Measurements from ENCODE around the gene SLC7A6. TPM values are rescaled to one million over a fixed set of nuclear protein-coding genes. Genes with fewer than 3 reads are reported as not detected.

SLC7A6 gene
- total RNA-seq, 4 donors from 2014 or later, result 20.6 to 145 (median 31.4) TPM

DNA sequence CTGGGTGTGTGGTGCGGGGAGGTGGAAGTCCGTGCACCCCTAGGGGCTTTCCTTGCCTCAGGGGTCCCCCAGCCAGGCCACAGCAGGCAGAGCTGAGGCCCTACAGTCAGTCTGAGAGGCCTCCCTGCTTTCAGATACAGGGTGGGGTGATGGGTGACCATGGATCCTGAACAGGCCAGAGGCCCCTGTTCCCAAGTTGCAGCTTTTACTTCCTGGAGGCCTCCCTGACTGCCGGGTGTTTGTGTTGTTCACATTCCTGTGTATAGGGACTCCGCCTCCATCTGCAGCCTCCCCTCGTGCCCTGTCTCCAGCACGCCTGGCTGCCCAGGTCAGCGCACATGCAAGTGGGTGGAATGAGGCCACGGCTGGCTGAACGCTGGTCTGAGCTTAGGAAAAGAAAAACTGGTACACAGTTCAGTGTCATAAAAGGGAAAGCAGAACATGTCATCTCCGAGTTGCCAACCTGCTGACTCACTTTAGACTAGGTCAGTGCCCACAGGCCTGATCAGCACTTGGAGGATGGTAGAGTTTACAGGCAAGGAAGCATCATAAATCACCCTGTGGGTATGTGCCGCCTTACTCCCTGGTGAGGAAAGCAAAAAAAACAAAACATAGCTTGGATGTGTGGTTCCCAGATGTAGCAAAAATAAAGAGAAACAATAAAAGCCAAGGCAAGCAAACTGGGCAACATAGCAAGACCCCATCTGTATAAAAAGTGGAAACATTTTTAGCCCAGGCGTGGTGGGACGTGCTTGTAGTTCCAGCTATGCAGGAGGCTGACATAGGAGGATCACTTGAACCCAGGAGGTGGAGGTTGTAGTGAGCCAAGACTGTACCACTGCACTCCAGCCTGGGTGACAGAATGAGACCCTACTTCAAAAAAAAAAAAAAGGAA is 6.2 kb upstream of the SLC7A6 start:
- in situ Hi-C loops (cut with MboI; ENCODE audit: low pct_ligation_motif_present in 1 of 4, low pct_unique_long_range_greater_than_20kb in 1 of 4, low sequenced_read_pairs in 3 of 4) (loop anchor here in 3 of 4 donors (5.0 to 10.0 kb wide), 2 partner anchors 67 to 74 kb away; no protein-coding TSS in a partner anchor), intact Hi-C loops (cut with DNase I; ENCODE audit: low total_unique reads) (no loop called here)
- 50 to 71% methylated on average over 3 to 13 of the region's 13 CpGs for WGBS, 2 donors (ENCODE audit: low coverage in 1 of 2)
- TF ChIP-seq POLR2AphosphoS5 (IDR thresholded peaks at IDR 0.05) (peak in 2 of 3 donors; percentile 40 to 54), EP300 (IDR thresholded peaks at IDR 0.05; ENCODE audit: low read depth) (peak; percentile 10)
- TF ChIP-seq, protein P1, sequence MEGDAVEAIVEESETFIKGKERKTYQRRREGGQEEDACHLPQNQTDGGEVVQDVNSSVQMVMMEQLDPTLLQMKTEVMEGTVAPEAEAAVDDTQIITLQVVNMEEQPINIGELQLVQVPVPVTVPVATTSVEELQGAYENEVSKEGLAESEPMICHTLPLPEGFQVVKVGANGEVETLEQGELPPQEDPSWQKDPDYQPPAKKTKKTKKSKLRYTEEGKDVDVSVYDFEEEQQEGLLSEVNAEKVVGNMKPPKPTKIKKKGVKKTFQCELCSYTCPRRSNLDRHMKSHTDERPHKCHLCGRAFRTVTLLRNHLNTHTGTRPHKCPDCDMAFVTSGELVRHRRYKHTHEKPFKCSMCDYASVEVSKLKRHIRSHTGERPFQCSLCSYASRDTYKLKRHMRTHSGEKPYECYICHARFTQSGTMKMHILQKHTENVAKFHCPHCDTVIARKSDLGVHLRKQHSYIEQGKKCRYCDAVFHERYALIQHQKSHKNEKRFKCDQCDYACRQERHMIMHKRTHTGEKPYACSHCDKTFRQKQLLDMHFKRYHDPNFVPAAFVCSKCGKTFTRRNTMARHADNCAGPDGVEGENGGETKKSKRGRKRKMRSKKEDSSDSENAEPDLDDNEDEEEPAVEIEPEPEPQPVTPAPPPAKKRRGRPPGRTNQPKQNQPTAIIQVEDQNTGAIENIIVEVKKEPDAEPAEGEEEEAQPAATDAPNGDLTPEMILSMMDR (IDR thresholded peaks at IDR 0.05), result no peak
- H3K27me3 ChIP-seq, result no peaks in the 10 kb centered on the region
- peaks cover 0 to 23% (median 5%) of the 10 kb centered on the region in 4 donors for H3K36me3 ChIP-seq
- peak overlapping the region; percentile 84 to 88 (median 88) for H3K27ac ChIP-seq
- no peak overlapping the region for H3K4me3 ChIP-seq
- peak; percentile 66 for DNase-seq
- no peaks in the 10 kb centered on the region for H3K9me3 ChIP-seq
- peaks cover 9 to 30% (median 19%) of the 10 kb centered on the region in 4 donors for H3K4me1 ChIP-seq

DNA sequence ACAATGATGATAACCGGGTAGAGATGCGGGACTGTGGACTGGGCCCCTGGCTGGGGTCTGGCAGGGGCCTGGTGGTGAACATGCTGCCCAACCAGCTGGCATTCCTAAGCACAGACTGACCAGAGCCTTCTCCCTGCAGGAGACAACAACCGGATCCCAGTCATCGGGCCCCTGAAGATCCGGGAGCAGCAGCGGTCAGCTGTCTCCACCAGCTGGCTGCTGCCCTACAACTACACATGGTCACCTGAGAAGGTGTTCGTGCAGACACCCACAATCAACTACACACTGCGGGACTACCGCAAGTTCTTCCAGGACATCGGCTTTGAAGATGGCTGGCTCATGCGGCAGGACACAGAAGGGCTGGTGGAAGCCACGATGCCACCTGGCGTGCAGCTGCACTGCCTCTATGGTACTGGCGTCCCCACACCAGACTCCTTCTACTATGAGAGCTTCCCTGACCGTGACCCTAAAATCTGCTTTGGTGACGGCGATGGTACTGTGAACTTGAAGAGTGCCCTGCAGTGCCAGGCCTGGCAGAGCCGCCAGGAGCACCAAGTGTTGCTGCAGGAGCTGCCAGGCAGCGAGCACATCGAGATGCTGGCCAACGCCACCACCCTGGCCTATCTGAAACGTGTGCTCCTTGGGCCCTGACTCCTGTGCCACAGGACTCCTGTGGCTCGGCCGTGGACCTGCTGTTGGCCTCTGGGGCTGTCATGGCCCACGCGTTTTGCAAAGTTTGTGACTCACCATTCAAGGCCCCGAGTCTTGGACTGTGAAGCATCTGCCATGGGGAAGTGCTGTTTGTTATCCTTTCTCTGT is 5.1 kb upstream of the SLC7A6 start:
- peaks cover 9 to 38% (median 25%) of the 10 kb centered on the region in 4 donors for H3K4me1 ChIP-seq
- H3K4me3 ChIP-seq, result no peak overlapping the region
- H3K27ac ChIP-seq, result peak overlapping the region; percentile 84 to 88 (median 88)
- no peaks in the 10 kb centered on the region for H3K9me3 ChIP-seq
- in situ Hi-C loops (cut with MboI; ENCODE audit: low pct_ligation_motif_present in 1 of 4, low pct_unique_long_range_greater_than_20kb in 1 of 4, low sequenced_read_pairs in 3 of 4), result loop anchor here in 3 of 4 donors (5.0 to 10.0 kb wide), 2 partner anchors 66 to 73 kb away; no protein-coding TSS in a partner anchor
- no peak for DNase-seq
- WGBS, 2 donors (ENCODE audit: low coverage in 1 of 2), result 92 to 95% methylated on average over 2 to 21 of the region's 27 CpGs
- H3K36me3 ChIP-seq, result peaks cover 0 to 23% (median 5%) of the 10 kb centered on the region in 4 donors
- no peaks in the 10 kb centered on the region for H3K27me3 ChIP-seq
- intact Hi-C loops (cut with DNase I; ENCODE audit: low total_unique reads), result no loop called here
- TF ChIP-seq, protein P1 (IDR thresholded peaks at IDR 0.05), result no peak
- TF ChIP-seq EP300 (IDR thresholded peaks at IDR 0.05; ENCODE audit: low read depth), result no peak
- TF ChIP-seq POLR2AphosphoS5 (IDR thresholded peaks at IDR 0.05), result no peak
- TF ChIP-seq POLR2A (IDR thresholded peaks at IDR 0.05), result no peak

DNA sequence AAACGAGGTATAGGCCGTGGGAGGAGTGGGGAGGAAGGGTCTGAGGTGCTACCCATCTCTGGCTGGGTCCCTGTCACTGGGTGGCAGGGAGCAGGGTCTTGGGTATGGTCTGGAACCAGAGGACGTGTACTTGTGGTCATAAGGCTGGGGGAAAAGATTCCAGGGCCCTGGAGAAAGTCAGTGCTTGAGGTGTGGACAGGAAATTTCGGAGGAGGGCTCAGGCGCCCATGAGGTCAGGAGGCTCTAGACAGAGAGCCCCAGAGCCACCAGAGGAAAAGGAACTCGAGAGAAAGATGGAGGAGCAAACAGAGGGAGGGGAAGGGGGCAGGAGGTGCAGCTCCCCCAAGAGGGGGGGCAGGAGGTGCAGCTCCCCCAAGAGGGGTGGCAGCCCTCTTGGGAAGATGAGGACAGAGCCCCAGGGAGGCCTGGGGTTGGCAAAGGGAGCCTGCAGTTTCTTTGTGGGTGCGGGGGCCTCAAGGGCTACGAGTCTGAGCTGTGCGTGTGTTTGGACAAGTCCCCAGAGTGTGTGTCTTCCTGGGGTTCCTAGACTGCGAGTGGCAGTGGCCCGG is 683 bp upstream of the SLC7A6 start:
- no peak for TF ChIP-seq POLR2AphosphoS5 (IDR thresholded peaks at IDR 0.05)
- TF ChIP-seq EP300 (IDR thresholded peaks at IDR 0.05; ENCODE audit: low read depth), result no peak
- TF ChIP-seq, protein P1 (IDR thresholded peaks at IDR 0.05), result no peak
- TF ChIP-seq POLR2A (IDR thresholded peaks at IDR 0.05), result no peak
- H3K9me3 ChIP-seq, result no peaks in the 10 kb centered on the region
- H3K36me3 ChIP-seq, result peaks cover 0 to 12% (median 0%) of the 10 kb centered on the region in 4 donors
- no peaks in the 10 kb centered on the region for H3K27me3 ChIP-seq
- H3K27ac ChIP-seq, result peak overlapping the region; percentile 94 to 98 (median 97)
- DNase-seq, result no peak
- peak overlapping the region; percentile 38 to 84 (median 74) for H3K4me3 ChIP-seq
- H3K4me1 ChIP-seq, result peaks cover 13 to 51% (median 33%) of the 10 kb centered on the region in 4 donors
- intact Hi-C loops (cut with DNase I; ENCODE audit: low total_unique reads) (loop anchor here (1.0 kb wide), 1 partner anchor 66 kb away; no protein-coding TSS in a partner anchor), in situ Hi-C loops (cut with MboI; ENCODE audit: low pct_ligation_motif_present in 1 of 4, low pct_unique_long_range_greater_than_20kb in 1 of 4, low sequenced_read_pairs in 3 of 4) (no loop called here)
- 35 to 78% methylated on average over 5 to 11 of the region's 11 CpGs for WGBS, 2 donors (ENCODE audit: low coverage in 1 of 2)

All from transverse colon (tissue), 4 donors.